ENCODE results near the gene GABRR2.

DNA sequence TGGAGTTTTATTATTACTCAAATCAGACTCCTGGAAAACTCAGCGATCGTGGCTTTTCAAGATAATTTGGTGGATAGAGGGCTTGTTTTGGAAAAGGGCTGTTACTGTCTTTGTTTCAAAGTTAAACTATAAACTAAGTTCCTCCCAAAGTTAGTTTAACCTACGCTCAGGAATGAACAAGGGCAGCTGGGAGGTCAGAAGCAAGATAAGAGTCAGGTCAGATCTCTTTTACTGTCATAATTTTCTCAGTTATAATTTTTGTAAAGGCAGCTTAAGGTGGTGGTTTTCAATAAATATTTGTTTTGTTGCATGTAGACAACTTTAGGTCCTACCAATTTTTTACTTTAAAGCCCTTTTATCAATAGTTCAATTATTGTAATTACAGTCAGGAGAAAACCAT lies 9.2 kb upstream of the GABRR2 start:
- TF ChIP-seq CTCF (conservative IDR thresholded peaks at IDR 0.05; ENCODE audit: low read depth, low read length) (no peak), EZH2 (IDR thresholded peaks at IDR 0.05; ENCODE audit: low read length, unreplicated experiment) (no peak)
